Mammary epithelial cell (primary cell): ENCODE measurements around the gene RGMB.

Experiments used
- EZH2 ChIP-seq: IDR thresholded peaks from 2 replicates; pipeline ENCODE4 v1.6.1; 2012; ENCODE audit warnings: low read length, inconsistent platforms, borderline replicate concordance
- TF ChIP-seq, protein P1 (sequence below), 2 donors: IDR thresholded peaks in 1 of 2; conservative IDR thresholded peaks in 1 of 2; 2 replicates each; pipeline ENCODE4 v1.5.1; 2011 to 2012; ENCODE audit warnings: inconsistent platforms in 2 of 2, low read length in 2 of 2, mild to moderate bottlenecking in 2 of 2, control low read depth in 1 of 2, low read depth in 1 of 2; ENCODE audit not compliant: insufficient read depth in 1 of 2; ENCODE audit errors: extremely low read depth in 1 of 2

GRCh38 chr5:98765815-98766214 is 7.6 kb upstream of the RGMB start:
- TF ChIP-seq, protein P1, sequence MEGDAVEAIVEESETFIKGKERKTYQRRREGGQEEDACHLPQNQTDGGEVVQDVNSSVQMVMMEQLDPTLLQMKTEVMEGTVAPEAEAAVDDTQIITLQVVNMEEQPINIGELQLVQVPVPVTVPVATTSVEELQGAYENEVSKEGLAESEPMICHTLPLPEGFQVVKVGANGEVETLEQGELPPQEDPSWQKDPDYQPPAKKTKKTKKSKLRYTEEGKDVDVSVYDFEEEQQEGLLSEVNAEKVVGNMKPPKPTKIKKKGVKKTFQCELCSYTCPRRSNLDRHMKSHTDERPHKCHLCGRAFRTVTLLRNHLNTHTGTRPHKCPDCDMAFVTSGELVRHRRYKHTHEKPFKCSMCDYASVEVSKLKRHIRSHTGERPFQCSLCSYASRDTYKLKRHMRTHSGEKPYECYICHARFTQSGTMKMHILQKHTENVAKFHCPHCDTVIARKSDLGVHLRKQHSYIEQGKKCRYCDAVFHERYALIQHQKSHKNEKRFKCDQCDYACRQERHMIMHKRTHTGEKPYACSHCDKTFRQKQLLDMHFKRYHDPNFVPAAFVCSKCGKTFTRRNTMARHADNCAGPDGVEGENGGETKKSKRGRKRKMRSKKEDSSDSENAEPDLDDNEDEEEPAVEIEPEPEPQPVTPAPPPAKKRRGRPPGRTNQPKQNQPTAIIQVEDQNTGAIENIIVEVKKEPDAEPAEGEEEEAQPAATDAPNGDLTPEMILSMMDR (conservative IDR thresholded peaks at IDR 0.05 in 1 of 2, IDR thresholded peaks at IDR 0.05 in 1 of 2; ENCODE audit: extremely low read depth in 1 of 2, insufficient read depth in 1 of 2, low read depth in 1 of 2, low read length in 2 of 2): no peak
- no peak for TF ChIP-seq EZH2
